Left lung (tissue), 10 donors: ENCODE data around the gene C1orf174. TPM values are rescaled to one million over a fixed set of nuclear protein-coding genes. Genes with fewer than 3 reads are reported as not detected.

Experiments used
- ATAC-seq: fragments of 200-7000 bp; cut with Tn5 transposase; one replicate; pipeline ENCODE4 v1.9.1; 2020; ENCODE audit warnings: moderate library complexity
- DNase-seq, 4 donors: peaks; one replicate each; pipeline ENCODE4 v3.0.0-alpha.2; 2013 to 2020
- H3K27ac ChIP-seq, 2 donors: fragments of 200-600 bp; sonication (generic) in 1 of 2; one replicate each; pipeline versions ENCODE4 v1.5.0 to v1.8.0; 2020 to 2021
- H3K27me3 ChIP-seq, 2 donors: fragments of 200-600 bp; sonication (generic) in 1 of 2; one replicate each; pipeline versions ENCODE4 v1.5.0 to v1.8.0; 2020 to 2021
- H3K36me3 ChIP-seq, 2 donors: fragments of 200-600 bp; sonication (generic) in 1 of 2; one replicate each; pipeline versions ENCODE4 v1.5.0 to v1.8.0; 2020 to 2021
- H3K4me1 ChIP-seq, 2 donors: fragments of 200-600 bp; one replicate each; pipeline ENCODE4 v1.8.0; 2021
- H3K4me3 ChIP-seq, 2 donors: fragments of 200-600 bp; sonication (generic) in 1 of 2; one replicate each; pipeline versions ENCODE4 v1.5.0 to v1.8.0; 2020 to 2021; ENCODE audit warnings: mild to moderate bottlenecking in 1 of 2
- H3K9me3 ChIP-seq, 2 donors: fragments of 200-600 bp; sonication (generic) in 1 of 2; one replicate each; pipeline versions ENCODE4 v1.5.0 to v1.8.0; 2020 to 2021
- intact Hi-C, 2 donors: fragments of 100-400 bp; cut with DNase I; formaldehyde crosslinking; loops; one replicate each; pipeline versions ENCODE4 v1.11.2 to v1.14.2; 2022
- polyA plus RNA-seq, 6 donors: library from polyadenylated mRNA; unstranded; fragments of 120-200 nt; gene quantifications; one replicate each; pipeline ENCODE4 v1.2.1, GENCODE V29; 2013; ENCODE audit not compliant: insufficient read length in 6 of 6
- total RNA-seq, 2 donors: library from RNA; stranded (reverse); fragmentation: NEBNext Ultra II Directional; extraction: Animal tissue kit (Norgen Biotek cat#: 25700); gene quantifications; one replicate each; pipeline ENCODE4 v1.2.1, GENCODE V29; 2021
- TF ChIP-seq, protein P1 (sequence below), 2 donors: fragments of 200-600 bp; sonication (generic) in 1 of 2; IDR thresholded peaks; one replicate each; pipeline versions ENCODE4 v1.5.0 to v1.8.0; 2021; ENCODE audit warnings: antibody characterized with exemption in 2 of 2
- donor health status: DM: no; HTN: yes; CAD: no.
- donor health status: DM: no; HTN: no; CAD: no.

C1orf174 gene
- total and polyA plus RNA-seq, 8 donors = 19.3 to 29.5 (median 24.7) TPM

DNA sequence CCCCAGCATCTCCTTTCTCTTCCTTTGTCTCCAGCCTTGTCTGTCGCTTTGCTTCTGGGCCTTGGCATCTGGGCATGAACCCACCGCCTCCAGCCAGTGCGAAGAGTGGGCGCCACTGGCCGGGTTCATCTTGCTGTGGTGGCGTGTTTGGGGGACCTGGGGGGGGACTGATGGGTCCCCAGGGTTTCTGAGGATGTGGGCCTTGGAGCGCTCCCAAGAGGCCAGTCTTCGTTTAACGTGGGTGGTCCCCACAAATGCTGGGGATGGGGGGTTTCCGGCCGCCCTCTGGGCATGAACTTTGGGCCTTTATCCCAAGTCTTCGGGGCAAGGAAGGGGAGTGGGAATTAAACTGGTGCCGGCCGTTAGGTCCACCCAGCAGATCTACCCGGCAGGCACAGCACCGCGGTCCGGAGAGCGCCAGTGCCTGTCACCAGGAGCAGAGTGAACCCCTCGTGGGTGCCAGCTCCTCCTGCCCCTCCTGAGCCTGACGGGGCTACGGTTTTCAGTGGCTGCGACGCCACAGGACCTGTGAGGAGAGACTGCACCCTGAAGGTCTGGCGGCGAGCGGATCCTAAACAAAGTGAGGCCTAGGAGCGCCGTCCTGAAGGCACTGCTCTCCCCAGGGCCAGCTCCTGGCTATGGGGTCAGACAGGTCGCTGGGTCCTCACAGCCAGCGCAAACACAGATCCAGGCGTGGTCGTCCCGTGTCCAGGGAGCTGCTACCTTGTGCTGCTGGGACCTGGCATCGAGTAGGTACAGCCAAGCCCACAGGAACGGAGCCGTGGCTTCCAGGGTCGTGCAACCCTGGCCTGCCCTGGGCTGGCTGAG is 12.1 kb upstream of the C1orf174 start:
- H3K36me3 ChIP-seq = no peaks in the 10 kb centered on the region
- DNase-seq (peak in 1 of 4 donors; percentile 20), ATAC-seq (no peak)
- TF ChIP-seq, protein P1, sequence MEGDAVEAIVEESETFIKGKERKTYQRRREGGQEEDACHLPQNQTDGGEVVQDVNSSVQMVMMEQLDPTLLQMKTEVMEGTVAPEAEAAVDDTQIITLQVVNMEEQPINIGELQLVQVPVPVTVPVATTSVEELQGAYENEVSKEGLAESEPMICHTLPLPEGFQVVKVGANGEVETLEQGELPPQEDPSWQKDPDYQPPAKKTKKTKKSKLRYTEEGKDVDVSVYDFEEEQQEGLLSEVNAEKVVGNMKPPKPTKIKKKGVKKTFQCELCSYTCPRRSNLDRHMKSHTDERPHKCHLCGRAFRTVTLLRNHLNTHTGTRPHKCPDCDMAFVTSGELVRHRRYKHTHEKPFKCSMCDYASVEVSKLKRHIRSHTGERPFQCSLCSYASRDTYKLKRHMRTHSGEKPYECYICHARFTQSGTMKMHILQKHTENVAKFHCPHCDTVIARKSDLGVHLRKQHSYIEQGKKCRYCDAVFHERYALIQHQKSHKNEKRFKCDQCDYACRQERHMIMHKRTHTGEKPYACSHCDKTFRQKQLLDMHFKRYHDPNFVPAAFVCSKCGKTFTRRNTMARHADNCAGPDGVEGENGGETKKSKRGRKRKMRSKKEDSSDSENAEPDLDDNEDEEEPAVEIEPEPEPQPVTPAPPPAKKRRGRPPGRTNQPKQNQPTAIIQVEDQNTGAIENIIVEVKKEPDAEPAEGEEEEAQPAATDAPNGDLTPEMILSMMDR (IDR thresholded peaks at IDR 0.05) = no peak
- no peaks in the 10 kb centered on the region for H3K4me1 ChIP-seq
- H3K27me3 ChIP-seq = peaks cover 0 to 58% of the 10 kb centered on the region in 2 donors
- H3K9me3 ChIP-seq = no peaks in the 10 kb centered on the region
- H3K27ac ChIP-seq = no peak overlapping the region
- no peak overlapping the region for H3K4me3 ChIP-seq
- intact Hi-C loops = no loop called here

DNA sequence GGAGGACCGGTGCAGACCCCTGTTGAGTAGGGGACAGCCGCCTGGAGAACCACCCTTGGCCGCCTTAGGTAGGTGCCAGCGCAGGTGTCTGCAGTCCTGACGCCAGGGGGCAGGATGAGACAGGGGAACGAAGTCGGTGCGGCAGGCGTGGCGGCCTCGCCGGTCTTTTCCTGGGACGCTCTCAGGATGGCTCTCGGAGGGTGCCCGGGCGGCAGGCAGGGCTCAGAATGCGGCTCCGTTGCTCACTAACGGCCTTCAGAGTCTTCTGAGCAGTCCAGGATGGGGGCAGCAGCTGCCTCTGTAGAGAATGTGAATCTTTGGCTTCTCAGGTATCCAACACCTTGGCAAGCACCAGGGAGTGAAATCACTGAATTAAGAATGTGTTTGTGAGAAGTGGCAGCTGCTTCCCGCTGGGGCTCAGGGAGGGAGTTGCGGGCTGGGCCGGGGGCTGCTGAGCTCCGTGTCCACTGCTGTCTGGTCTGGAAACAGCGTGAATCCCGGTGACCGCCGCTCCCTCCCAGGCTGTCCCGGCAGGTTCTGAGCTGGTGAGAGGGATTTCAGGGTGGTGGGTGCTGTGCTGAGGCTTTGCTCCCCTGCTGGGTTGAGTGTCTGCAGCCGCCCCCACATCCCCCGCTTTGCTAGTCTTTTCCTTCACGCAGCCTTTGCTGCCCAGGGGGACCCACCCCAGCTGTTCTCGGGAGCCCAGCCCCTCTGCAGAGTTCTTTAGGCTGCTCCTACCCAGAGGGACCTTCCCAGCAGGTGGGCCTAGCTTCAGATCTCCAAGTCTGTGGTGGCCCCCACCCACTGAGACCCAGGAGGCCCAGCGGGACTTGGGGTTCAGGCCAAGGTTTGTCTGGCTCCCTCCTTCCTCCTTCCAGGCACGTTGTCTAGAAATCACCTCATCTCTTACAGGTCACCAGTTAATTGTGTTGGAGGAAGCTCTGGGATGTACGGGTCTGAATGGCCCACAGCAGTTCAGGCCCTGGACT is 11.1 kb upstream of the C1orf174 start:
- ATAC-seq (peak; percentile 93), DNase-seq (peak; percentile 60 to 89 (median 74))
- Histone ChIP-seq H3K36me3 (no peaks in the 10 kb centered on the region), H3K27ac (no peak overlapping the region), H3K4me3 (no peak overlapping the region), H3K9me3 (no peaks in the 10 kb centered on the region), H3K27me3 (peaks cover 0 to 47% of the 10 kb centered on the region in 2 donors), H3K4me1 (no peaks in the 10 kb centered on the region)
- TF ChIP-seq, protein P1 (IDR thresholded peaks at IDR 0.05) = peak; percentile 57 to 70
- intact Hi-C loops = no loop called here

DNA sequence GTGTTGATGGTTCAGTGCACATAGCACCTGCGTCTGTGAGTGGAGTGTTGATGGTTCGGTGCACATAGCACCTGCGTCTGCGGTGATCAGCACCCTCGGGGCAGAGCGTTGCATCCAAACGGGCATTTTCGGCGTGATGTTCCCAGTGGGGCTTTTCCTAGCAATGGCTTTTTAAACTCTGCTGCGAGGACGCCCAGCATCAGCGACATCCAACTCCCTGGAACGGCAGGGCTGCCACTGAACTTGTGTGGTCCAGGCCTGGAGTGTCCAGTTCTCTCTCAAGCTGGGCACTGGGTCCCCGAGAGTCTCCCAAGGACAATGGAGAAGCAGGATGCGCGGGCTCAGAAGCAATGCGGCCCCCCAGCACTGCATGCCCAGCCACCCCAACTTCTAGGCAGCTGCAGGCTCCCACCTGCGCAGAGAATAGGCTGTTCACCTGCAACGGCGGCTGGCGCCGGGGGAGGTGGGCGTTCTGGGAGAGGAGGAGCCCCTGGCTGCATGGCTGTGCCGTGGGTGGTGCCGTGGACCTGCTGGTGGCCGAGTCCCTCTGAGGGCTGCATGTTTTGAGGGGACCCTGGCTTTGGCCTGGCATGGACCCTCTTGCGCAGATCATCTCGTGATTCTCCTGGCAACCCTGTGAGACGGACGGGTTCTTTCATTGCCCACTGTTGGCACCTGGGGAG is 10.1 kb upstream of the C1orf174 start:
- intact Hi-C loops = no loop called here
- H3K4me1 ChIP-seq = no peaks in the 10 kb centered on the region
- DNase-seq (peak in 1 of 4 donors; percentile 32), ATAC-seq (no peak)
- no peaks in the 10 kb centered on the region for H3K36me3 ChIP-seq
- H3K27ac ChIP-seq = no peak overlapping the region
- H3K4me3 ChIP-seq = no peak overlapping the region
- H3K27me3 ChIP-seq = peaks cover 0 to 46% of the 10 kb centered on the region in 2 donors
- H3K9me3 ChIP-seq = no peaks in the 10 kb centered on the region
- TF ChIP-seq, protein P1 (IDR thresholded peaks at IDR 0.05) = no peak

DNA sequence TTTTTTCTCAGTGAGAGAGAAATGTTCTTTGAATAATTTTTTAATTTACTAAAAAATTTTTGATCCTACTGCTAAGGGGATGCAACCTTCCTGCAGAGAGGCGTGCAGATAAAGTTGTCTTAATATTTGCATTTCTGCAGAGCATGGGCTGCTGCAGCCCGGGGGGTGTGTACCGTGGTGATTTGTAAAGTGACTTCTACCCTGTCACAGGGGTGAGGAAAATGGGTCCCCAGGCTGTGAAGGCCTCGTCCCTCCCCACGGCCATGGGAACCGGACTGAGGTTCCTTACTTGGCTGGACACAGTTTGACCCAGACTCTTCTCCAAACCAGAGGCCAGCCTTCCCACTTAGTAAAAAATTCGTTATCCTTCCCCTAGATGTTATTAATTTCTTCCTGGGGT is 9.5 kb upstream of the C1orf174 start:
- intact Hi-C loops = no loop called here
- Histone ChIP-seq H3K4me3 (no peak overlapping the region), H3K4me1 (no peaks in the 10 kb centered on the region), H3K36me3 (no peaks in the 10 kb centered on the region), H3K9me3 (no peaks in the 10 kb centered on the region), H3K27me3 (peaks cover 0 to 46% of the 10 kb centered on the region in 2 donors), H3K27ac (no peak overlapping the region)
- TF ChIP-seq, protein P1 (IDR thresholded peaks at IDR 0.05) = no peak
- DNase-seq (no peak), ATAC-seq (no peak)
